Activated CD8-positive, alpha-beta T cell treated with anti-CD3 and anti-CD28 coated beads for 36 hours (primary cell): Measurements from ENCODE around the gene AMPH. TPM values are rescaled to one million over a fixed set of nuclear protein-coding genes. Genes with fewer than 3 reads are reported as not detected.
A peak's percentile ranks its signal among the peaks of the same experiment; 100 is the strongest.
"Not testable (repeated sequence)": the region's sequence is repeated elsewhere in the genome, so short reads cannot be mapped to it uniquely, and the experiment has no call there.

ENCODE experiments used
- ATAC-seq: fragments of 200-7000 bp; cut with Tn5 transposase; one replicate; pipeline ENCODE4 v1.10.0; 2021; ENCODE audit warnings: mild to moderate bottlenecking, moderate library complexity
- CTCF ChIA-PET: fragments of 350-600 bp; sonication (Branson Sonifier 250); formaldehyde crosslinking; loops from one replicate; lab custom pipeline; 2021; ENCODE audit warnings: antibody characterized with exemption; lab: Charles Lee
- POLR2A ChIA-PET: fragments of 350-600 bp; sonication (Branson Sonifier 250); formaldehyde crosslinking; loops from one replicate; lab custom pipeline; 2021; ENCODE audit warnings: antibody characterized with exemption; lab: Charles Lee
- DNase-seq: peaks from one replicate; pipeline ENCODE4 v3.0.0-alpha.2; 2020
- H3K27ac Mint-ChIP-seq: one replicate; pipeline ENCODE4 v1.8.0; 2021; ENCODE audit warnings: mild to moderate bottlenecking, mixed read lengths
- H3K27me3 Mint-ChIP-seq: one replicate; pipeline ENCODE4 v1.8.0; 2021; ENCODE audit warnings: mixed read lengths
- H3K36me3 Mint-ChIP-seq: one replicate; pipeline ENCODE4 v1.8.0; 2021; ENCODE audit warnings: low read depth, mixed read lengths
- H3K4me1 Mint-ChIP-seq: one replicate; pipeline ENCODE4 v1.8.0; 2021; ENCODE audit warnings: low read depth, mixed read lengths
- H3K4me3 Mint-ChIP-seq: one replicate; pipeline ENCODE4 v1.8.0; 2021; ENCODE audit warnings: mild to moderate bottlenecking, moderate library complexity, mixed read lengths
- H3K9me3 Mint-ChIP-seq: one replicate; pipeline ENCODE4 v1.8.0; 2021; ENCODE audit warnings: mixed read lengths
- CTCF ChIP-seq: fragments of 200-600 bp; IDR thresholded peaks from one replicate; pipeline ENCODE4 v1.8.0; 2022; ENCODE audit warnings: antibody characterized with exemption, mild to moderate bottlenecking
- intact Hi-C: fragments of 100-400 bp; cut with micrococcal nuclease; formaldehyde crosslinking; loops from one replicate; pipeline ENCODE4 v1.10.0; 2022
- total RNA-seq, 2 experiments: library from RNA; stranded (reverse); gene quantifications; one replicate each; pipeline ENCODE4 v1.2.3, GENCODE V29; 2021

Gene AMPH
- total RNA-seq, 2 experiments from 2014 or later: not detected

DNA sequence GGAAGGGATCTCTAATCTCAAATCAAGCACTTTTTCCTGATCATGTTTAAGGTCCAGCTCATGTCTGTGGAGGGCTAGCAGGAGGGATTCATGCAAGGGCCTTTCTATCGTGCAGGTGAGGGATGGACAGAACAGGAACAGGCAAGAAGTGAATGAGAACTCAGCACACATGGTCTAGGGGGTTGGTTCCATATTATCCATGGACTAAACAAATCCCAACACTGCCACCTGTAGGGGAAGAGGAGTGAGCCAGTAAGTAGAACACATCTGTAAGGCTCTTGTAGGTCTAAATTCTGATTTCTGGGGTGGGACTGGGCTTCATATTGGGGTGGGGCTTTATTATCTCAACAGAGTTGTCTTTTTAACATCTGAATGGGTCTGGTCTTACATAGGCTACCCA, 219.8 kb downstream of the AMPH start:
- peaks cover 19% of the 10 kb centered on the region for H3K4me1 Mint-ChIP-seq
- DNase-seq (peak; percentile 17), ATAC-seq (peak; percentile 49)
- H3K9me3 Mint-ChIP-seq: no peaks in the 10 kb centered on the region
- H3K27me3 Mint-ChIP-seq: no peaks in the 10 kb centered on the region
- intact Hi-C loops: no loop called here
- no peak for TF ChIP-seq CTCF
- CTCF ChIA-PET: interaction anchor here (0.7 to 4.7 kb wide), 6 partner anchors 11 to 43 kb away, joined by 3 to 37 read pairs (median 3); no protein-coding TSS in a partner anchor
- no peak overlapping the region for H3K27ac Mint-ChIP-seq
- POLR2A ChIA-PET: interaction anchor here (1.2 kb wide), 1 partner anchor 11 kb away, joined by 4 read pairs; no protein-coding TSS in a partner anchor
- no peaks in the 10 kb centered on the region for H3K36me3 Mint-ChIP-seq
- no peak overlapping the region for H3K4me3 Mint-ChIP-seq

- H3K27ac Mint-ChIP-seq: no peak overlapping the region
- ChIA-PET CTCF (interaction anchor here (1.1 to 4.7 kb wide), 3 partner anchors 8 to 113 kb away, joined by 3 to 37 read pairs (median 4); no protein-coding TSS in a partner anchor), POLR2A (interaction anchor here (1.2 kb wide), 1 partner anchor 12 kb away, joined by 4 read pairs; no protein-coding TSS in a partner anchor)
- ATAC-seq (no peak), DNase-seq (no peak)
- intact Hi-C loops: no loop called here
- no peak for TF ChIP-seq CTCF
- no peaks in the 10 kb centered on the region for H3K27me3 Mint-ChIP-seq
- H3K4me1 Mint-ChIP-seq: peaks cover 19% of the 10 kb centered on the region
- H3K4me3 Mint-ChIP-seq: no peak overlapping the region
- peaks cover 3% of the 10 kb centered on the region for H3K9me3 Mint-ChIP-seq
- no peaks in the 10 kb centered on the region for H3K36me3 Mint-ChIP-seq
These were observed 221.1 kb downstream of the AMPH start for GRCh38 chr7:38410056-38410455.

DNA sequence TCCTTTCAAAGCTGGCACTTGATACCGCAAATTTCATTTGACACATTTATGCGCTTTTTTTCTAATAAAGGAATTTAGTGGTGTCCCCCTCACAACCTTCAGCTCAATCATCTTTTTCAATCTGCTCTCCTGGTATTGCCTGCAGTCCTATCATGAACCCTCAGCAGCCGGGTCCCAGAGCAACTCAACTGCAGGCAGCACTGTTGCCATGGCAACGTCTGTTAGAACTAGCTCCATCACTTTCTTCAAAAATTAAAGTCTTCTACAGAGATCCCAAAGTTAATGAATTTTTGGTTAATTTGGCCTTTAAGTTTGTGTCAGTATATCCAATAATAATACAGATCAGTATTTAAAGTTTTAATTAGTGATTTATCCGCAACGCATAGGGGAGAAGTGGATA, 221.6 kb downstream of the AMPH start:
- DNase-seq: no peak
- POLR2A ChIA-PET: interaction anchor here (0.8 kb wide), 1 partner anchor 58 kb away, joined by 3 read pairs; no protein-coding TSS in a partner anchor
- Mint-ChIP-seq H3K36me3 (peaks cover 3% of the 10 kb centered on the region), H3K9me3 (peaks cover 5% of the 10 kb centered on the region), H3K27me3 (no peaks in the 10 kb centered on the region), H3K27ac (no peak overlapping the region), H3K4me1 (peaks cover 19% of the 10 kb centered on the region), H3K4me3 (no peak overlapping the region)
- ATAC-seq: no peak
- CTCF ChIA-PET: interaction anchor here (1.0 to 4.7 kb wide), 4 partner anchors 8 to 194 kb away, joined by 3 to 37 read pairs (median 4); no protein-coding TSS in a partner anchor
- intact Hi-C loops: no loop called here
- TF ChIP-seq CTCF: no peak

- peaks cover 5% of the 10 kb centered on the region for H3K27me3 Mint-ChIP-seq
- no peak overlapping the region for H3K27ac Mint-ChIP-seq
- no peak overlapping the region for H3K4me3 Mint-ChIP-seq
- H3K9me3 Mint-ChIP-seq: peaks cover 2% of the 10 kb centered on the region
- peaks cover 2% of the 10 kb centered on the region for H3K4me1 Mint-ChIP-seq
- TF ChIP-seq CTCF: peak; percentile 98
- POLR2A ChIA-PET: no interaction called here
- CTCF ChIA-PET: interaction anchor here (0.6 to 3.7 kb wide), 54 partner anchors 8 to 1497 kb away, joined by 3 to 38 read pairs (median 4); partner anchors contain the start of gene AMPH
- intact Hi-C loops: loop anchor here (2.0 kb wide), 1 partner anchor 262 kb away; no protein-coding TSS in a partner anchor
- DNase-seq (peak; percentile 70), ATAC-seq (peak; percentile 49)
- no peaks in the 10 kb centered on the region for H3K36me3 Mint-ChIP-seq
These were observed 232.3 kb downstream of the AMPH start for GRCh38 chr7:38398725-38399321.

GRCh38 chr7:38396852-38397251, 234.3 kb downstream of the AMPH start:
- H3K27ac Mint-ChIP-seq: no peak overlapping the region
- no peak overlapping the region for H3K4me3 Mint-ChIP-seq
- no peak for TF ChIP-seq CTCF
- peaks cover 5% of the 10 kb centered on the region for H3K4me1 Mint-ChIP-seq
- peaks cover 2% of the 10 kb centered on the region for H3K9me3 Mint-ChIP-seq
- intact Hi-C loops: no loop called here
- peaks cover 5% of the 10 kb centered on the region for H3K27me3 Mint-ChIP-seq
- ATAC-seq (no peak), DNase-seq (no peak)
- CTCF ChIA-PET: interaction anchor here (0.8 to 2.2 kb wide), 3 partner anchors 21 to 181 kb away, joined by 3 to 6 read pairs (median 3); no protein-coding TSS in a partner anchor
- POLR2A ChIA-PET: no interaction called here
- H3K36me3 Mint-ChIP-seq: no peaks in the 10 kb centered on the region

DNA sequence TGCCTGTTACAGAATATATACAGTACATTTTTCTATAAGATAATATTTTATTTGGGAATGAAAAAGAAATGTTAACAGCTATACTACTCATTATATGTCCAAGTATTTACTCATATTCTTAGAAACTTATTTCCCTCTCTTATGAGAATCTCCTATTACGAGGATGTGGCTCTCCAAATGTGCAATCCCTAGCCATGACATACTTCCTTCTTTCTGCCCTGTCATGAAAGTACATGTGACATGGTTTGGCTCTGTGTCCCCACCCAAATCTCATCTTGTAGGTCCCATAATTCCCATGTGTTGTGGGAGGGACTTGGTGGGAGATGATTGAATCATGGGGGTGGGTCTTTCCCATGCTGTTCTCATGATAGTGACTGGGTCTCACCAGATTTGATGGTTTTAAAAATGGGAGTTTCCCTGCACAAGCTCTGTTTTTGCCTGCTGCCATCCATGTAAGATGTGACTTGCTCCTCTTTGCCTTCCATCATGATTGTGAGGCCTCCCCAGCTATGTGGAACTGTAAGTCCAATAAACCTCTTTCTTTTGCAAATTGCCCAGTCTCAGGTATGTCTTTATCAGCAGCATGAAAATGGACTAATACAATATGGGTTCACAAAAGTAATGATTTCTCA, 235.1 kb downstream of the AMPH start:
- H3K36me3 Mint-ChIP-seq, intact Hi-C loops, H3K9me3 Mint-ChIP-seq, H3K4me3 Mint-ChIP-seq, H3K27me3 Mint-ChIP-seq, H3K27ac Mint-ChIP-seq, H3K4me1 Mint-ChIP-seq, ATAC-seq, DNase-seq, POLR2A ChIA-PET: not testable (repeated sequence)
- CTCF ChIA-PET: interaction anchor here (0.8 to 2.2 kb wide), 3 partner anchors 20 to 180 kb away, joined by 3 to 6 read pairs (median 3); no protein-coding TSS in a partner anchor
